Sigmoid colon (tissue), 3 donors: Measurements from ENCODE around the gene PDGFA.

Experiments
- POLR2A ChIP-seq, 2 donors: fragments of 450-650 bp; IDR thresholded peaks; one replicate each; pipeline ENCODE4 v1.6.1; 2016; ENCODE audit warnings: antibody characterized with exemption in 2 of 2, mild to moderate bottlenecking in 2 of 2, moderate library complexity in 2 of 2
- TF ChIP-seq, protein P1 (sequence below), 4 experiments: fragments of 450-650 bp in 3 of 4; fragments of 200-600 bp in 1 of 4; IDR thresholded peaks; one replicate each; pipeline ENCODE4 v1.5.1; 2016 to 2019; ENCODE audit warnings: antibody characterized with exemption in 4 of 4, mild to moderate bottlenecking in 3 of 4, moderate library complexity in 2 of 4

DNA sequence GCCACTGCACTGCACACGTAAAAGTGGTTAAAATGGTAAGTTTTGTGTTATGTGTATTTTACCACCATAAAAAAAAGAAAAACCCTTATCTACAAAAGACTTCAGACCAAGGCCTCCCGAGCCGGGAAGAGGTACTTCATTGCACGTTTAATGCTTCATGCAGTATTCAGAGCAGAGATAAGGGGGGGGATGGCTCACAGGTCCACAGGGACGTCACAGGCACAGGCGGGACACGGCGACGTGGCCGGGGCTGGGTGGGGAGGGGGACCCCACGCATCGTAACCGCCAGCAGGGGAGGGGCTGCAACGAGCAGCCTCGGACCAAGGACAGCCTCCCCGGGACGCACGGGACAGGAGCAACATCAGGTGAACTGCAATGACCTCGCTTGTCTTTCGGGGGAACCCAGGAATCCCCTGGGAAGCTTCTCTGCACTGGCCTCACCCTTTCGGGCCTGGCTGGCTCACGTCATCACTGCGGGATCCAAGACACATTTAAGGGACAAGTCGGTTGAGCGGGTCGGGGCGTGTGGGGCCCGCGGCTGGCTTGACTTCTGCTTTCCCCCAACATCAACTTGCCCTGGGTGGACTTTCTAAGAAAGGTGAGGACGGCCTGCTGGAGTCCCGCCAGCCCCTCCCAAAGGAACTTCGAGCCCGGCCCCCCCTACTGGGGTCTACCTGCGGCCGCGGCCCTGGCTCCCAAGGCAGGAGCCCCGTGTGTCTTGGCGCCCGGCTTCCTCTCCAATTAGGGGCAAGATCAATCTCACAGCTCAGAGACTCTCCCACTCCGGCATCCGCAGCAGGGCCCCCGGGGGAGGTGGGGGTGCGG lies 29.6 kb upstream of the PDGFA start:
- TF ChIP-seq POLR2A (IDR thresholded peaks at IDR 0.05), result no peak
- TF ChIP-seq, protein P1, sequence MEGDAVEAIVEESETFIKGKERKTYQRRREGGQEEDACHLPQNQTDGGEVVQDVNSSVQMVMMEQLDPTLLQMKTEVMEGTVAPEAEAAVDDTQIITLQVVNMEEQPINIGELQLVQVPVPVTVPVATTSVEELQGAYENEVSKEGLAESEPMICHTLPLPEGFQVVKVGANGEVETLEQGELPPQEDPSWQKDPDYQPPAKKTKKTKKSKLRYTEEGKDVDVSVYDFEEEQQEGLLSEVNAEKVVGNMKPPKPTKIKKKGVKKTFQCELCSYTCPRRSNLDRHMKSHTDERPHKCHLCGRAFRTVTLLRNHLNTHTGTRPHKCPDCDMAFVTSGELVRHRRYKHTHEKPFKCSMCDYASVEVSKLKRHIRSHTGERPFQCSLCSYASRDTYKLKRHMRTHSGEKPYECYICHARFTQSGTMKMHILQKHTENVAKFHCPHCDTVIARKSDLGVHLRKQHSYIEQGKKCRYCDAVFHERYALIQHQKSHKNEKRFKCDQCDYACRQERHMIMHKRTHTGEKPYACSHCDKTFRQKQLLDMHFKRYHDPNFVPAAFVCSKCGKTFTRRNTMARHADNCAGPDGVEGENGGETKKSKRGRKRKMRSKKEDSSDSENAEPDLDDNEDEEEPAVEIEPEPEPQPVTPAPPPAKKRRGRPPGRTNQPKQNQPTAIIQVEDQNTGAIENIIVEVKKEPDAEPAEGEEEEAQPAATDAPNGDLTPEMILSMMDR (IDR thresholded peaks at IDR 0.05), result no peak
